Central memory CD8-positive, alpha-beta T cell (primary cell): ENCODE measurements around the gene RHCE.
"Not testable (repeated sequence)": the region's sequence is repeated elsewhere in the genome, so short reads cannot be mapped to it uniquely, and the experiment has no call there.

Source experiments
- ATAC-seq: fragments of 150-1000 bp; cut with Tn5 transposase; replicated peaks from 2 replicates; pipeline ENCODE4 v1.10.0; 2022; ENCODE audit warnings: mild to moderate bottlenecking, moderate FRiP score, moderate number of reproducible peaks; ENCODE audit not compliant: poor library complexity, severe bottlenecking; ENCODE audit errors: extremely low read depth
- DNase-seq, 2 donors: peaks; one replicate each; pipeline ENCODE4 v3.0.0; 2021; ENCODE audit warnings: low spot score in 2 of 2
- H3K27ac Mint-ChIP-seq: one replicate; pipeline ENCODE4 v1.8.0; 2022; ENCODE audit warnings: low read depth, mild to moderate bottlenecking, moderate library complexity, mixed read lengths
- H3K27me3 Mint-ChIP-seq: one replicate; pipeline ENCODE4 v1.8.0; 2022; ENCODE audit warnings: mixed read lengths
- H3K36me3 Mint-ChIP-seq: one replicate; pipeline ENCODE4 v1.8.0; 2022; ENCODE audit warnings: mild to moderate bottlenecking, moderate library complexity, mixed read lengths; ENCODE audit not compliant: insufficient read depth
- H3K4me1 Mint-ChIP-seq: one replicate; pipeline ENCODE4 v1.8.0; 2022; ENCODE audit warnings: mixed read lengths
- H3K4me3 Mint-ChIP-seq: one replicate; pipeline ENCODE4 v1.8.0; 2022; ENCODE audit warnings: mild to moderate bottlenecking, moderate library complexity, mixed read lengths
- H3K9me3 Mint-ChIP-seq: one replicate; pipeline ENCODE4 v1.8.0; 2022; ENCODE audit warnings: mixed read lengths

The RHCE gene

GRCh38 chr1:25420715-25421114 is at the start of gene RHCE:
Gene RHCE (minus strand): TSS chr1:25420825. CDS start chr1:25420786, 39 bp downstream.
- H3K4me1 Mint-ChIP-seq, H3K9me3 Mint-ChIP-seq, H3K36me3 Mint-ChIP-seq, H3K27ac Mint-ChIP-seq, H3K4me3 Mint-ChIP-seq, H3K27me3 Mint-ChIP-seq, ATAC-seq, DNase-seq: not testable (repeated sequence)

- no peaks in the 10 kb centered on the region for H3K27me3 Mint-ChIP-seq
- peaks cover 9% of the 10 kb centered on the region for H3K36me3 Mint-ChIP-seq
- H3K27ac Mint-ChIP-seq: no peak overlapping the region
- no peak overlapping the region for H3K4me3 Mint-ChIP-seq
- H3K9me3 Mint-ChIP-seq: no peaks in the 10 kb centered on the region
- peaks cover 39% of the 10 kb centered on the region for H3K4me1 Mint-ChIP-seq
- ATAC-seq (no peak), DNase-seq (no peak)
Measured at GRCh38 chr1:25469177-25469576, 48.6 kb upstream of the RHCE start.

GRCh38 chr1:25468033-25468432 is 47.4 kb upstream of the RHCE start:
- peaks cover 33% of the 10 kb centered on the region for H3K4me1 Mint-ChIP-seq
- no peak for DNase-seq

GRCh38 chr1:25467616-25468015 is 47.0 kb upstream of the RHCE start:
- Mint-ChIP-seq H3K36me3 (peaks cover 9% of the 10 kb centered on the region), H3K27ac (no peak overlapping the region), H3K27me3 (no peaks in the 10 kb centered on the region), H3K4me1 (peaks cover 32% of the 10 kb centered on the region), H3K9me3 (no peaks in the 10 kb centered on the region), H3K4me3 (no peak overlapping the region)
- no peak for ATAC-seq
- no peak for DNase-seq

More at GRCh38 chr1:25468033-25468432, 47.4 kb upstream of the RHCE start:
- H3K4me3 Mint-ChIP-seq: no peak overlapping the region
- peaks cover 9% of the 10 kb centered on the region for H3K36me3 Mint-ChIP-seq
- no peak for ATAC-seq
- no peaks in the 10 kb centered on the region for H3K9me3 Mint-ChIP-seq
- H3K27ac Mint-ChIP-seq: no peak overlapping the region
- H3K27me3 Mint-ChIP-seq: no peaks in the 10 kb centered on the region

GRCh38 chr1:25467193-25467592 is 46.6 kb upstream of the RHCE start:
- no peak overlapping the region for H3K27ac Mint-ChIP-seq
- ATAC-seq (no peak), DNase-seq (no peak)
- H3K36me3 Mint-ChIP-seq: peaks cover 9% of the 10 kb centered on the region
- H3K27me3 Mint-ChIP-seq: no peaks in the 10 kb centered on the region
- no peaks in the 10 kb centered on the region for H3K9me3 Mint-ChIP-seq
- H3K4me1 Mint-ChIP-seq: peaks cover 27% of the 10 kb centered on the region
- H3K4me3 Mint-ChIP-seq: peak overlapping the region; percentile 23

GRCh38 chr1:25462732-25463131 is 42.1 kb upstream of the RHCE start:
- DNase-seq (no peak), ATAC-seq (no peak)
- Mint-ChIP-seq H3K9me3 (no peaks in the 10 kb centered on the region), H3K27ac (no peak overlapping the region), H3K36me3 (peaks cover 33% of the 10 kb centered on the region), H3K4me3 (no peak overlapping the region), H3K4me1 (peaks cover 10% of the 10 kb centered on the region), H3K27me3 (no peaks in the 10 kb centered on the region)

- Mint-ChIP-seq H3K4me1 (peaks cover 10% of the 10 kb centered on the region), H3K27ac (no peak overlapping the region), H3K27me3 (no peaks in the 10 kb centered on the region), H3K4me3 (no peak overlapping the region), H3K36me3 (peaks cover 36% of the 10 kb centered on the region), H3K9me3 (no peaks in the 10 kb centered on the region)
- ATAC-seq (no peak), DNase-seq (no peak)
Measured at GRCh38 chr1:25461849-25462248, 41.2 kb upstream of the RHCE start.

- H3K4me1 Mint-ChIP-seq, H3K27me3 Mint-ChIP-seq, ATAC-seq, H3K9me3 Mint-ChIP-seq, H3K27ac Mint-ChIP-seq, DNase-seq, H3K4me3 Mint-ChIP-seq: not testable (repeated sequence)
- peaks cover 43% of the 10 kb centered on the region for H3K36me3 Mint-ChIP-seq
Measured at GRCh38 chr1:25460816-25461215, 40.2 kb upstream of the RHCE start.

GRCh38 chr1:25460020-25460419 is 39.4 kb upstream of the RHCE start:
- DNase-seq (no peak), ATAC-seq (no peak)
- Mint-ChIP-seq H3K27me3 (no peaks in the 10 kb centered on the region), H3K27ac (no peak overlapping the region), H3K36me3 (peaks cover 45% of the 10 kb centered on the region), H3K4me1 (peaks cover 5% of the 10 kb centered on the region), H3K4me3 (no peak overlapping the region), H3K9me3 (no peaks in the 10 kb centered on the region)

GRCh38 chr1:25458541-25459298 is 38.1 kb upstream of the RHCE start:
- peaks cover 54% of the 10 kb centered on the region for H3K36me3 Mint-ChIP-seq
- no peak for ATAC-seq
- no peak for DNase-seq
- no peaks in the 10 kb centered on the region for H3K9me3 Mint-ChIP-seq
- H3K4me3 Mint-ChIP-seq: no peak overlapping the region
- H3K27me3 Mint-ChIP-seq: no peaks in the 10 kb centered on the region
- H3K4me1 Mint-ChIP-seq: peaks cover 5% of the 10 kb centered on the region
- H3K27ac Mint-ChIP-seq: no peak overlapping the region

- no peaks in the 10 kb centered on the region for H3K9me3 Mint-ChIP-seq
- no peak overlapping the region for H3K27ac Mint-ChIP-seq
- H3K4me3 Mint-ChIP-seq: no peak overlapping the region
- H3K4me1 Mint-ChIP-seq: no peaks in the 10 kb centered on the region
- no peak for ATAC-seq
- DNase-seq: no peak
- no peaks in the 10 kb centered on the region for H3K27me3 Mint-ChIP-seq
- H3K36me3 Mint-ChIP-seq: peaks cover 59% of the 10 kb centered on the region
Measured at GRCh38 chr1:25456502-25456901, 35.9 kb upstream of the RHCE start.

- no peak overlapping the region for H3K4me3 Mint-ChIP-seq
- no peaks in the 10 kb centered on the region for H3K27me3 Mint-ChIP-seq
- no peak for DNase-seq
- H3K36me3 Mint-ChIP-seq: peaks cover 38% of the 10 kb centered on the region
- no peak for ATAC-seq
- H3K4me1 Mint-ChIP-seq: no peaks in the 10 kb centered on the region
- no peak overlapping the region for H3K27ac Mint-ChIP-seq
- H3K9me3 Mint-ChIP-seq: no peaks in the 10 kb centered on the region
Measured at GRCh38 chr1:25451908-25452307, 31.3 kb upstream of the RHCE start.

- Mint-ChIP-seq H3K27me3 (no peaks in the 10 kb centered on the region), H3K36me3 (peaks cover 29% of the 10 kb centered on the region), H3K9me3 (no peaks in the 10 kb centered on the region), H3K27ac (peak overlapping the region; percentile 25), H3K4me3 (no peak overlapping the region), H3K4me1 (peaks cover 4% of the 10 kb centered on the region)
- DNase-seq (no peak), ATAC-seq (no peak)
Measured at GRCh38 chr1:25450891-25451290, 30.3 kb upstream of the RHCE start.
